Stimulated activated CD4-positive, alpha-beta T cell treated with anti-CD3 and anti-CD28 coated beads, Interleukin-2, amount 100 ng/mL, for 24 hours (primary cell): Measurements from ENCODE around the gene NME7.
"Not testable (repeated sequence)": the region's sequence is repeated elsewhere in the genome, so short reads cannot be mapped to it uniquely, and the experiment has no call there.

Experiments
- DNase-seq, 2 donors: peaks; one replicate each; pipeline ENCODE4 v3.0.0-alpha.2; 2020

Gene NME7

DNA sequence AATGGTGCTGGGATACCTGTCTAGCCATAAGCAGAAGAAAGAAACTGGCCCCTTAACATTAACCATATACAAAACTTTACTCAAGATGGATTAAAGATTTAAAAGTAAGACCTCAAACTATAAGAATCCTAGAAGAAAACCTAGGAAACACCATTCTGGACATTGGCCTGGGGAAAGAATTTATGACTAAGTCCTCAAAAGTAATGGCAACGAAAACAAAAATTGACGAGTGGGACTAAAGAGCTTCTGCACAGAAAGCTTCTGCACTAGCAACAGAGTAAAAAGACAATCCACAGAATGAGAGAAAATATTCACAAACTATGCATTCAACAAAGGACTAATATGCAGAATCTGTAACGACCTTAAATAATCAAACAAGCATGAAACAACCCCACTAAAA lies 66.7 kb downstream of the NME7 start:
- DNase-seq = no peak

DNA sequence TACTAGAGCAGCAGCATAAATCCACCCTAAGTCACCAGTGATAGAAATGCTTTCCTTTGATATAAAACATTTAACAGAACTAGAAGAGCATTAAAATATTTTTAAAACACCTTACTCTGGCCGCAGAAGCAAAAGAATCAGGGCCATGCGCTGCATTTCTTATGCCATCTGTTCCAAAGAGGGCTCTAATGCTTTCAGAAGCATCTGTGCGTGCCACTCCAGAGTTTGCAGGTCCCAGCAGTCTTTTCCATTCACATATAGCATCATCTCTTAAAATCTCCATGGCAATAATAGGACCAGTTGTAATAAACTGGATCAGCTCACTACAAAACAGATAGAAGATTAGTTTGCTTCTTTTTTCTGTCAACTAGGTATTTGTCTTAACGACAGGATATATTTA lies 69.2 kb downstream of the NME7 start:
- no peak for DNase-seq

GRCh38 chr1:169295846-169296245 lies 71.8 kb downstream of the NME7 start:
- DNase-seq = no peak

- no peak for DNase-seq
Measured at GRCh38 chr1:169295425-169295824, 72.2 kb downstream of the NME7 start.

GRCh38 chr1:169289016-169289415 lies 78.6 kb downstream of the NME7 start:
- no peak for DNase-seq

- no peak for DNase-seq
Measured at GRCh38 chr1:169288011-169288414, 79.6 kb downstream of the NME7 start.

DNA sequence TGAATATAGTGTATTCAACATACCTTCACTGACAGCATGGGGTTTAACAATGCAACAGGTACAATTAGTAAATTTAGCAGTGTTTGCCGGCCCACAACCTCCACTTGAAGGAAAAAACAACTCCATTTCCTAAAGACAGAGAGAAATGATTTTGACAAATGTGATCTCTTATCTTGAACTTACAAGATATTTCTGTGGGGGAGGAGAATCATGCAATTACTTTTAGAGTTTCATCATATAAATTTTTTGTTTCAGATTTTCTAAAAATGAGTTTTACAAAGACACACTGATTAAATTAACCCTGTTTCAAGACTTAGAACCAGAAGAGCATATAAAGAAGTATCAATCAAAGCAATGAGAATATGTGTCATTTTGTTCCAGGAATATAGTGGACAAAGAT lies 80.3 kb downstream of the NME7 start:
- DNase-seq = no peak

- not testable (repeated sequence) for DNase-seq
Measured at GRCh38 chr1:169281562-169281961, 86.0 kb downstream of the NME7 start.

DNA sequence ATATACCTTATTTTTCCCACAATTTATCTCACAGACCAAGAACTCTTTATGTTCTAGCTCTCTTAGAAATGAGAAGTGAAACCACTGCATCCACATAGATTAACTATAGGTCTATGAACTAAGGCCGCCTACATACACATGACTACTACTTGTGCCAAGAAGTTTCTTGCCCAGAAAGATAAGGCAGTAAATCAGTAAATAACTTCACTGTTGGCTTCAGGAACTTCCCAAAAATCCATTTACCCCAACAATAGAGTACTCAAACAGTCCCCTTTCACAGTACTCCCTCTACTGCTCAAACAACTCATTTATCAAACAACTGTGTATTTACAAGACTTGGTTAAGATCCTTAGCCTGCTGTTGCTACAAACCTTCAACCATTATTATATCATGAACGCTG lies 96.5 kb downstream of the NME7 start:
- DNase-seq = no peak

- DNase-seq = no peak
Measured at GRCh38 chr1:169266133-169266532, 101.5 kb downstream of the NME7 start.

DNA sequence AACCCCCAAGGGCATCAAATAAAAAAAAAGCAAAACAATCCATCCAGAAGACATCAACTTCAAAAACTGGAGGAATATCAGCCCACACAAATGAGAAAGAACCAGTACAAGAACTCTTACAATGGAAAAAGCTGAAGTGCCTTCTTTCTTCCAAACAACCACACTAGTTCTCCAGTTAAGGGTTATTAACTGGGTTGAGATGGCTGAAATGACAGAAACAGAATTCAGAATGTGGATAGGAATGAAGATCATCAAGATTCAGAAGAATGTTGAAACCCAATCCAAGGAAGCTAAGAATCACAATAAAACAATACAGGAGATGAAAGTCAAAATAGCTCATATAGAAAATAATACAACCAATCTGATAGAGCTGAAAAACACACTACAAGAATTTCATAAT lies 104.5 kb downstream of the NME7 start:
- DNase-seq = no peak

GRCh38 chr1:169261884-169262283 lies 105.7 kb downstream of the NME7 start:
- no peak for DNase-seq

DNA sequence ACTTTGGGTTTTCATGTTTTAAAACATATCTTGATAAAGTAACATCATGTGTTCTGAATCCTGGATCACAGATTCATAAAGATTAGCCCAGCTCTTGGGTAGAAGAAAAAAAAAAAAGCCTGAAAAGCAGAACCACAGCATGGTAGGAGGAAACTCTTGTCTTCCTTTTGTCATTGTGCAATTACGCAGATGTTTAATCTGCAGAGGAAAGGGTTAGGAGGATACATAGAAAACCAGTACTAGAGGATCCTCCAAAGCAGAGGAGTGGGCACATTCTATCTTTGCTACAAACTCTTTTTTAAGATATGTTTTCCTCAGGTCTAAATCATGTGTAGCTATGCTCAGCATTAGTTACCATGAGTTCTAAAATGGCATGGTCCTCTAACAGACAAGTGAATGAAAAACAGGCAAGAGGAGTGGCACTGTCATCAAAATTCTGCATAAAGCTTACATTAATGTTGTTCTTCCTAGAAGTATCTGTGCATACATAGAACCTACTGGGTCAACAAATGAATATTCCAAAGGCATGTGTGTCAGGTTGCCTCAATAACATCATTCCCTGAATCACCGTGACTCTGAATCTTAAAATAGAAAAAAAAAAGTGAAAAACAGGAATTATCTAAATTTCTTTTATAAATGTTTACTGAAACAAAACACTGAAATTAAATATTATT lies 107.0 kb downstream of the NME7 start:
- no peak for DNase-seq

DNA sequence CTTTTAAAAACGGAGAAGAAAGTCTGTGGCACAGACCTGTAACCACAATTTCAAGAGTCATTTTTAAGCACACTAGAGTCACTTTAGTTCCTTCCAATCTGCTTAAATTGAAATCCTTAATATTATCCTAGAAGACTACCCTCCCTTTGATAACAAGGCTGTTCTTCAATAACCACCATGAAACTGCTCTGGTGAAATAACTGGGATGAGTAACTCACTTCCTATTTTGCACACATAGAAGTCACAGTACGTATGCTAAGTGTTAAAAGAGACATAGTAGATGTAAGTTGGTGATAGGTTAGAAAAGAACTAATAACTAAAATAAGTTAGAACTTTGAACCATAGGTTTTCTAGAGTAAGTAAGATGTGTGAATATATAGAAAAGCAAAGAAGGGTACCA lies 107.8 kb downstream of the NME7 start:
- no peak for DNase-seq

DNA sequence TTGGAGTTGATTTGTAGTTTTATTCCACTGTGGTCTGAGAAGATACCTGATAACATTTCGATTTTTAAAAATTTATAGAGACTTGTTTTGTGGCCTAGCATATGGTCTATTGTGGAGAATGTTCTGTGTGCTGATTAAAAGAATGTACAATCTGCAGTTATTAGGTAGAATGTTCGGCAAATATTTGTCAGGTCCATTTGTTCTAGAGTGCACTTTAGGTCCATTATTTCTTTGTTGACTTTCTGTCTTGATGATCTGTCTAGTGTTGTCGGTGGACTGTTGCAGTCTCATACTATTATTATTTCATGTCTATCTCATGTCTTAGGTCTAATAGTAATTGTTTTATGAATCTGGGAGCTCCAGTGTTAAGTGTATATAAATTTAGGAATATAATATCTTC lies 116.8 kb downstream of the NME7 start:
- DNase-seq = no peak

DNA sequence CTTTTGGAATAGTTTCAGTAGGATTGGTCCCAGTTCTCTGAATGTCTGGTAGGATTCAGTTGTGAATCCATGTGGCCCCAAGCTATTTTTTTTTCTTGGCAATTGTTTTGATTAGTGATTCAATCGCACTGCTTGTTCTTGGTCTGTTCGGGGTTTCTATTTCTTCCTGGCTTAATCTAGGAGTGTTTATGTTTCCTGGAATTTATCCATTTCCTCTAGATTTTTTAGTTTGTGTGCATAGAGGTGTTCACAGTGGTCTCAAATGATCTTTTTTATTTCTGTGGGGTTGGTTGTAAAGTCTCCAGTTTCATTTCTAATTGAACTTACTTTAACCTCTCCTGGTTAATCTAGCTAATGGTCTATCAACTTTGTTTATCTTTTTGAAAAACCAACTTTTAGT lies 117.6 kb downstream of the NME7 start:
- no peak for DNase-seq

DNA sequence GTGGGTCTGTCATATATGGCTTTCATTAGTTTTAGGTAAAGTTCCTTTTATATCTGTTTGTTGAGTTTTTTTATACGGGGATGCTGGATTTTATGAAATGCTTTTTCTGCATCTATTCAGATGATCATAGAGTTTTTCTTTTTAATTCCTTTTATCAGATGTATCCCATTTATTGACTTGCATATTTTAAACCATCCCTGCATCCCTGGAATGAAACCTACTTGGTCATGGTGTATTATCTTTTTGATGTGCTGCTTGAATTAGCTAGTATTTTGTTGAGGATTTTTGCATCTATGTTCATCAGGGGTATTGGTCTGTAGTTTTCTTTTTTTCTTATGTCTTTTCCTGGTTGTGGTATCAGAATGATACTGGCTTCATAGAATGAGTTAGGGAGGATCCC lies 118.0 kb downstream of the NME7 start:
- DNase-seq = no peak

GRCh38 chr1:169245706-169246105 lies 121.9 kb downstream of the NME7 start:
- no peak for DNase-seq

GRCh38 chr1:169240449-169241232 lies 127.0 kb downstream of the NME7 start:
- no peak for DNase-seq

GRCh38 chr1:169236880-169237279 lies 130.7 kb downstream of the NME7 start:
- no peak for DNase-seq

GRCh38 chr1:169236143-169236542 lies 131.5 kb downstream of the NME7 start:
- DNase-seq = no peak

- DNase-seq = no peak
Measured at GRCh38 chr1:169235568-169235967, 132.0 kb downstream of the NME7 start.

DNA sequence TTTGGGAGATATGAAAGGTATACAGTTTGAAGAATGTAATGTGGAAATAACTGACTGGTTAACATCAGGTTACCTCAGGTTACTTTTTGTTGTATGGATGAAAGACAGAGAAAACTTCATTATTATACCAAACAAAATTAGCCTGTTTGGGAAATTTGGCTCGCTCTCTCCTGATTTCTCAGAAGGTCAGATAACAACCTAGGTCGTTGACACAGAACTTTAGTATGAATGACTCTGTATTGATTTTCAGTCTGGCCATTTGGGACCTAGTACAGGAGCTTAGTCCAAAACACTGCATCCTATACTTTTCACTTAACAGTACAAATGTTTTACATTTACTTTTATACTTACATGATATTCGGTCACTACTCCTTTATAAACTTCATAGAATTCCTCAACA lies 132.8 kb downstream of the NME7 start:
- DNase-seq = no peak

GRCh38 chr1:169217636-169218035 lies 150.0 kb downstream of the NME7 start:
- DNase-seq = no peak

GRCh38 chr1:169214598-169214997 lies 153.0 kb downstream of the NME7 start:
- no peak for DNase-seq
